Measurements from ENCODE around the gene DNAH10.

Gene DNAH10

DNA sequence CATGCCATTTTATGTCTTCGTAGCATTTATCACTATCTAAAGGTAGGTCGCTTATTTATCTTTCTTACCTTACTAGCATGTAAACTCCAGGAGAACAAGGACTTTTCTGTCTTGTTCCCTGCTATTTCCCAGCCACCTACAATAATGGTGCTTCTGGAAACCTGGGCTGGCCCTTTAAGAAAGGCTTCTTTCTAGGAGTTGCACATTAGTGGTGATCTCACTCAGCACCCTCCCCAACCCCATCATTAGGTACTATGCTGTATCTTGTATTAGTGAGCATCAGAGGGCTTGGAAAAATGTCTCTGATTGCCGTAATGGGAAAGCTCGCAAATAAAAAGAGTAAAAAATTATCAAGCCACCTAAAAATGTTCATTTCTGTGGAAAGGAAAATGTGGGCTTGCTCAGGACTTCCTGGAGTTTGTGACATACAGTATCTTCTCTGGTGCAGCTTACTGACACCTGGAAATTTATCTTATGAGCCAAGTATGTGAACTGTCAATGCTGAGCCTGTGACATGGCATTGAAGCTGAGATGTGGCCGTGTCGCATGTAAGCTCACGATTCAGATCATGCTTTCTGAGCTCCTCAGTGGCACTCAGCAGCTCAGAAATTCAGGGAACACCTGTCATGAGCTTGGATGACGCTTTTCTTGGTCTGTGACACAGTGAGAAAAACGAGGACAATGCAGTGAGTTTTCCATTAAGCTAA lies 198.1 kb downstream of the DNAH10 start:
- no peaks in the 10 kb centered on the region for H3K27me3 Mint-ChIP-seq (ENCODE audit: low read depth)
- TF ChIP-seq, protein P1, sequence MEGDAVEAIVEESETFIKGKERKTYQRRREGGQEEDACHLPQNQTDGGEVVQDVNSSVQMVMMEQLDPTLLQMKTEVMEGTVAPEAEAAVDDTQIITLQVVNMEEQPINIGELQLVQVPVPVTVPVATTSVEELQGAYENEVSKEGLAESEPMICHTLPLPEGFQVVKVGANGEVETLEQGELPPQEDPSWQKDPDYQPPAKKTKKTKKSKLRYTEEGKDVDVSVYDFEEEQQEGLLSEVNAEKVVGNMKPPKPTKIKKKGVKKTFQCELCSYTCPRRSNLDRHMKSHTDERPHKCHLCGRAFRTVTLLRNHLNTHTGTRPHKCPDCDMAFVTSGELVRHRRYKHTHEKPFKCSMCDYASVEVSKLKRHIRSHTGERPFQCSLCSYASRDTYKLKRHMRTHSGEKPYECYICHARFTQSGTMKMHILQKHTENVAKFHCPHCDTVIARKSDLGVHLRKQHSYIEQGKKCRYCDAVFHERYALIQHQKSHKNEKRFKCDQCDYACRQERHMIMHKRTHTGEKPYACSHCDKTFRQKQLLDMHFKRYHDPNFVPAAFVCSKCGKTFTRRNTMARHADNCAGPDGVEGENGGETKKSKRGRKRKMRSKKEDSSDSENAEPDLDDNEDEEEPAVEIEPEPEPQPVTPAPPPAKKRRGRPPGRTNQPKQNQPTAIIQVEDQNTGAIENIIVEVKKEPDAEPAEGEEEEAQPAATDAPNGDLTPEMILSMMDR (IDR thresholded peaks at IDR 0.05; ENCODE audit: unreplicated experiment in 3 of 3): no peak
- no peak overlapping the region for H3K27ac Mint-ChIP-seq
- no peak overlapping the region for H3K4me3 Mint-ChIP-seq
- peaks cover 11% of the 10 kb centered on the region for H3K4me1 Mint-ChIP-seq
- no peaks in the 10 kb centered on the region for H3K36me3 Mint-ChIP-seq (ENCODE audit: low read depth)
- H3K9me3 Mint-ChIP-seq: no peaks in the 10 kb centered on the region

DNA sequence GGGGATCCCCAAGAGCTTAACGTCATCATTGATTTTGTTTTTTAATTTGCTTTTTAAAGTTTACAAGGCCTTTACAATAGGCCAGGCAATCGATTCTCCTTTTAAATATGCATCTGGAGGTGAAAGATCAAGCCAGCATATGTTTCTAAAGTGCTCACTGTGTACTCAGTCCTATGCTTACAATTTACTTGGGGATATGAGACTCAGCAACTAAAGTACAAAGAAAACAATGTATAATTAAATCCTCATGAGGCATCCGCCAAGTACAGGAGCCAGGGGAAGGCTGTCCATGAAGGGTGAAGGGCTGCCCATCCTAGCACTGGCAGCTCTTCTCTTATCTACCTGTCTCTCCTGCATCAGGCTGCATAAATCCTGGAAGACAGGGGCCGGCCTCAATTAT lies 198.8 kb downstream of the DNAH10 start:
- Mint-ChIP-seq H3K4me3 (no peak overlapping the region), H3K4me1 (peaks cover 11% of the 10 kb centered on the region), H3K27me3 (ENCODE audit: low read depth) (no peaks in the 10 kb centered on the region), H3K27ac (no peak overlapping the region), H3K9me3 (no peaks in the 10 kb centered on the region), H3K36me3 (ENCODE audit: low read depth) (no peaks in the 10 kb centered on the region)
- TF ChIP-seq, protein P1 (IDR thresholded peaks at IDR 0.05; ENCODE audit: unreplicated experiment in 3 of 3): no peak

DNA sequence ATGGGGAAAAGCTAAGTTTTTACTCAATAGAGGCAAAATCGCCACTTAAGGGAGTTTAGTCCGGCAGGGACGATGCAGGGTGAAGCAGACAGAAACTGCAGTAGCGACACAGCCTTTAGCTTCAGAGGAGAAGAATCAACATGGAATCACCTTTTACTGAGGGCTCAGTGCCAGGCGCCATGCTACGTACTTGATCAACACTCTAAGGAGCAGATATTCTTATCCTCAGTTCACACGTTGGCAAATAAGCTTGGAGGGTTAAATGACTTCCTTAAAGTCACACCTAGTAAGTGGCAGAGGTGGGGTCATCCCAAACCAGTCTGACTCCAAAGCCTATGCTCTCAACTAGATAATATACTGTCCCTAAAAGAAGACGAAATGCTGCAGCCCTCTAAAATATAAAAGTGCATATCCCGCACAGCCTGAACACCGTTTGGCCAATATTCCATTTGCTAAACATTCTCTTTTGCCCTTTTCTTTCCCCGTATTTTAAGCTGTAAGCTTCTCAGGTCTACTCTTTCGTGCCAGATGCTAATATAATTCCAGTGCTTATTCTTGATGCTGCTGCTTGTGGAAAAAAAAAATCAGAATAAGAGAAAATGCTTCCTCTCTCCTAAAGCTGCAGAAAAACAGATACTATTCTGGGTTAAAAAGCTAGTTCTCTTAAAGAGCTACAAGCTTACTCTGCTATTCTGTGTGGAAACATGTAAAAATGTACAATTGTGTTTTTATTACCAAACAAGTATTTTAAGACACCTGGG lies 199.7 kb downstream of the DNAH10 start:
- no peaks in the 10 kb centered on the region for H3K36me3 Mint-ChIP-seq (ENCODE audit: low read depth)
- TF ChIP-seq, protein P1 (IDR thresholded peaks at IDR 0.05; ENCODE audit: unreplicated experiment in 3 of 3): no peak
- H3K4me1 Mint-ChIP-seq: peaks cover 5% of the 10 kb centered on the region
- H3K9me3 Mint-ChIP-seq: no peaks in the 10 kb centered on the region
- no peaks in the 10 kb centered on the region for H3K27me3 Mint-ChIP-seq (ENCODE audit: low read depth)
- H3K4me3 Mint-ChIP-seq: no peak overlapping the region
- no peak overlapping the region for H3K27ac Mint-ChIP-seq

DNA sequence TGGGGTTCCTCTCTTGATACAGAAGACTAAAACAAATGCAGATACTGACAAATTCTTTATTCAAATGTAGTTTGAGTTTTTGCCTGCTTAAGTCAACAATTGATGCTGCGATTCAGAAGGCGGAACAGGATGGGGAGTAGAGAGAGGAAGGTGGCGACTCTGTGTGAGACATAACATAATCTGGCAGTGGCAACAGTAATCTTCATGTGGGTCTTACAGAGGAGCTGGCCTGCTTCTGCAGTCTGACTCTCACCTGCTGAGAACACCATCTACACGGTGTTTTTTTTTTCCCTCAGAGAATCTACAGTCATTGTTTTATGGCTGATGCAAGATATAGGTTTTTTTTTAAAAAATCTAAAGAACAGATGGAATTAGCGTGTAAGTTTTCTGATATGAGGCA lies 200.4 kb downstream of the DNAH10 start:
- TF ChIP-seq, protein P1 (IDR thresholded peaks at IDR 0.05; ENCODE audit: unreplicated experiment in 3 of 3): no peak
- no peak overlapping the region for H3K4me3 Mint-ChIP-seq
- H3K36me3 Mint-ChIP-seq (ENCODE audit: low read depth): no peaks in the 10 kb centered on the region
- no peaks in the 10 kb centered on the region for H3K9me3 Mint-ChIP-seq
- H3K27me3 Mint-ChIP-seq (ENCODE audit: low read depth): no peaks in the 10 kb centered on the region
- no peak overlapping the region for H3K27ac Mint-ChIP-seq
- H3K4me1 Mint-ChIP-seq: peaks cover 4% of the 10 kb centered on the region

DNA sequence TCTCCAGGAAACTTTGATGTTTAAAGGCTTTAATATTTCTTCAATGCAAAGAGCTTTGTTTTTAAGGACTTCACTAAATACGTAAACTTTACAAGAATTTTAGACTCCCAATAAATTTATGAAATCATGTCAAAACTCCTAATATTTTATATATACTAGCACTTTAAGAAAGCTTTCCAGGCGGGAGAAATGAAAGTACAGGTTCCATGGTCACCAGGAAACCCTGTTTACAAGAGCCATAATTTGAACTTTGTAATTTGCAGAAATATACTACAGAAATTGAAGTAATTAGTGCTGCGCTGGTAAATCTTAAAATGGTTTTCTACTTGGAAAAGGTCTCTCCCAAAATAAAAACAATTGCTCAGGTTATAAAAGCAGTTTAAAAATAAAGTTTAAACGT lies 201.7 kb downstream of the DNAH10 start:
- H3K4me1 Mint-ChIP-seq: peaks cover 8% of the 10 kb centered on the region
- no peaks in the 10 kb centered on the region for H3K27me3 Mint-ChIP-seq (ENCODE audit: low read depth)
- TF ChIP-seq, protein P1 (IDR thresholded peaks at IDR 0.05; ENCODE audit: unreplicated experiment in 3 of 3): no peak
- H3K36me3 Mint-ChIP-seq (ENCODE audit: low read depth): no peaks in the 10 kb centered on the region
- H3K4me3 Mint-ChIP-seq: no peak overlapping the region
- no peak overlapping the region for H3K27ac Mint-ChIP-seq
- H3K9me3 Mint-ChIP-seq: no peaks in the 10 kb centered on the region

Data from nephron (organoid).